SJSA1 (cell line): Measurements from ENCODE around the gene OAT. TPM values are rescaled to one million over a fixed set of nuclear protein-coding genes. Genes with fewer than 3 reads are reported as not detected.
"Not testable (repeated sequence)": the region's sequence is repeated elsewhere in the genome, so short reads cannot be mapped to it uniquely, and the experiment has no call there.

Source experiments
- DNase-seq, 2 experiments: peaks; one replicate each; pipeline ENCODE4 v3.0.0-alpha.2; 2015 to 2020; ENCODE audit warnings: low spot score in 2 of 2, low read depth in 1 of 2
- H3K27ac ChIP-seq: fragments of 250-450 bp; sonication (Bioruptor Pico); 2 replicates; pipeline ENCODE4 v1.5.1; 2020; ENCODE audit warnings: mild to moderate bottlenecking, moderate library complexity
- H3K27me3 ChIP-seq: fragments of 250-450 bp; sonication (Bioruptor Pico); replicated peaks from 2 replicates; pipeline ENCODE4 v1.5.1; 2020; ENCODE audit warnings: mild to moderate bottlenecking, moderate library complexity
- H3K36me3 ChIP-seq: fragments of 250-450 bp; sonication (Bioruptor Pico); 2 replicates; pipeline ENCODE4 v1.5.1; 2020; ENCODE audit warnings: mild to moderate bottlenecking
- H3K4me1 ChIP-seq: fragments of 250-450 bp; sonication (Bioruptor Pico); replicated peaks from 2 replicates; pipeline ENCODE4 v1.6.1; 2021; ENCODE audit warnings: mild to moderate bottlenecking
- H3K4me3 ChIP-seq: fragments of 250-450 bp; sonication (Bioruptor Pico); 2 replicates; pipeline ENCODE4 v1.5.1; 2020; ENCODE audit warnings: mild to moderate bottlenecking
- H3K9me3 ChIP-seq: fragments of 250-450 bp; sonication (Bioruptor Pico); replicated peaks from 2 replicates; pipeline ENCODE4 v1.5.1; 2020; ENCODE audit warnings: mild to moderate bottlenecking
- total RNA-seq: library from RNA; depleted of rRNA; stranded (reverse); fragments of >200 nt; shearing (Covaris generic); gene quantifications from 2 replicates; pipeline ENCODE4 v1.2.3, GENCODE V29; 2014

Gene OAT
- total RNA-seq, 1 experiment from 2014 or later = 112 TPM

DNA sequence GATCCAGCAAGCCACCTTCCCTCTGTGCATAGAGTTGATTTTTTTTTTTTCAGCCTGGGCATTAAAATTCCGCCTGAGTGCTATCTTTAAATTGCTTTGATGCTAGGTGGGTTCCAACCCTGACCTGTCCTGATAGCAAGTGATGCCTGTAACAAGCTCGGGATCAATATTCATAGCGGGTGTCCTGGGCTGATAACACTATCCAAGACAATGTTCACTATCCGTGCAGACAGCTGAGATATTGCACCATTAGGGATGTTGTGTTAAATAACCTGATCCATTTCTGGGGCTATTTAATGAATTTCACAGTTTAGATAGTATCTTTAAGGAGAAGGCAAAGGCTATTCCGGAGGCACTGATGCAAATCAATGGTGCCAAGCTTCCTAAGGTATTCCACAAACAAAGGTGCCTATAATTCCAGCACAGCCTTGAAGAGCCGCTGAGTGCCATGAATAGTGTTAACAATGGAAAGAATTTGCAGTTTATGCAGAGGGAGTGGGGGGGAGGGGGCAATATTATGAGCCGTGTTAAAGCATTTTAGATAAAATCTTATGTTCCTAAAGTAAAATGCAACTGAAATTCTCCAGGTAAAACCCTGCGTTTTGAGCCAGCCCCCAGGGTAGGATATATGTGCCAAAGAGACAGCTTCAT is 35.4 kb upstream of the OAT start:
- DNase-seq = no peak
- no peaks in the 10 kb centered on the region; the same call in 1 of the 2 replicates for H3K9me3 ChIP-seq
- no peak overlapping the region for H3K27ac ChIP-seq
- peaks cover 71% of the 10 kb centered on the region for H3K27me3 ChIP-seq
- no peaks in the 10 kb centered on the region for H3K36me3 ChIP-seq
- no peaks in the 10 kb centered on the region for H3K4me1 ChIP-seq
- no peak overlapping the region for H3K4me3 ChIP-seq

DNA sequence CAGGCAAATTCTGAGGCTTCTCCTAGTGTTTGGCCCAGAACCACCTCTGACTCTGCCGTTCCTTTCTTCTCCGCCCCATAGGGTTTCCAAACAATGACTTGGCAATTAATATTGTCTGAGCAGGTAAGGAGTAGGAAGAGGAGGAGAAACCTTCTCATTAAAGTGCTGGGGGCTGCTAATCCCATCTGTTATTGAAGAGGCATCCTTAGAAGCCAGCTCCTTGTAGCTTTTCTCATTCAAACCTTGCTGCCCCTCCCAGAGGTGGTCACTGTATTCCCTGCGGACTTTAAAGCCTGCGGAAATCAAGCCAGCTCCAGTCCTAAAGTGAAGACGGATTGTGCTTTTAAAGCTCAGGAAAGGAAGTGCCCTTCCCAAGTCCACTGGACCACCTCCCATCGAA is 32.6 kb upstream of the OAT start:
- H3K4me3 ChIP-seq = no peak overlapping the region
- H3K27me3 ChIP-seq = peaks cover 88% of the 10 kb centered on the region
- no peaks in the 10 kb centered on the region for H3K36me3 ChIP-seq
- H3K9me3 ChIP-seq = no peaks in the 10 kb centered on the region; the same call in 1 of the 2 replicates
- H3K4me1 ChIP-seq = no peaks in the 10 kb centered on the region
- no peak overlapping the region for H3K27ac ChIP-seq
- no peak for DNase-seq

DNA sequence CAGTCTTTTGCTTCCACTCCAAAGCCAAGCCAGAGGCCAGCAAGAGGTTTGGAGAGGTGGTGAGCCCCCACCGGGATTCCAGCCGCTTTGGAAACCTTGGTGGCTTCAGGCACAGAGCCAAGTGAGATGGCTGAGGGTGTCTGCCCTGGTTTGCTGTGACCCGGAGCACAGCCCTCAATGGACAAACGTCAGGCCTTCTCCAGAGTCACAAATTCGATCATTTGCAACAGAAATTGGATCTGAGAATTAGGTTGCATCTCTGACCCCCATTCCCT is 32.0 kb upstream of the OAT start:
- Histone ChIP-seq H3K27me3 (peaks cover 90% of the 10 kb centered on the region), H3K4me3 (no peak overlapping the region), H3K9me3 (no peaks in the 10 kb centered on the region; the same call in 1 of the 2 replicates), H3K27ac (no peak overlapping the region), H3K4me1 (no peaks in the 10 kb centered on the region), H3K36me3 (no peaks in the 10 kb centered on the region)
- DNase-seq = no peak

- no peak for DNase-seq
- H3K4me1 ChIP-seq = no peaks in the 10 kb centered on the region
- no peaks in the 10 kb centered on the region; the same call in 1 of the 2 replicates for H3K9me3 ChIP-seq
- no peak within 1 kb of the TSS for H3K4me3 ChIP-seq
- H3K27me3 ChIP-seq = peaks cover 87% of the 10 kb centered on the region
- H3K27ac ChIP-seq = no peak within 1 kb of the TSS
- H3K36me3 ChIP-seq = no peaks in the 10 kb centered on the region
Measured at GRCh38 chr10:124450012-124450782, 31.5 kb upstream of the OAT start, which contains the start of gene NKX1-2. TSS of gene NKX1-2 (minus strand) at chr10:124450035. CDS start at chr10:124449943, 92 bp downstream.

DNA sequence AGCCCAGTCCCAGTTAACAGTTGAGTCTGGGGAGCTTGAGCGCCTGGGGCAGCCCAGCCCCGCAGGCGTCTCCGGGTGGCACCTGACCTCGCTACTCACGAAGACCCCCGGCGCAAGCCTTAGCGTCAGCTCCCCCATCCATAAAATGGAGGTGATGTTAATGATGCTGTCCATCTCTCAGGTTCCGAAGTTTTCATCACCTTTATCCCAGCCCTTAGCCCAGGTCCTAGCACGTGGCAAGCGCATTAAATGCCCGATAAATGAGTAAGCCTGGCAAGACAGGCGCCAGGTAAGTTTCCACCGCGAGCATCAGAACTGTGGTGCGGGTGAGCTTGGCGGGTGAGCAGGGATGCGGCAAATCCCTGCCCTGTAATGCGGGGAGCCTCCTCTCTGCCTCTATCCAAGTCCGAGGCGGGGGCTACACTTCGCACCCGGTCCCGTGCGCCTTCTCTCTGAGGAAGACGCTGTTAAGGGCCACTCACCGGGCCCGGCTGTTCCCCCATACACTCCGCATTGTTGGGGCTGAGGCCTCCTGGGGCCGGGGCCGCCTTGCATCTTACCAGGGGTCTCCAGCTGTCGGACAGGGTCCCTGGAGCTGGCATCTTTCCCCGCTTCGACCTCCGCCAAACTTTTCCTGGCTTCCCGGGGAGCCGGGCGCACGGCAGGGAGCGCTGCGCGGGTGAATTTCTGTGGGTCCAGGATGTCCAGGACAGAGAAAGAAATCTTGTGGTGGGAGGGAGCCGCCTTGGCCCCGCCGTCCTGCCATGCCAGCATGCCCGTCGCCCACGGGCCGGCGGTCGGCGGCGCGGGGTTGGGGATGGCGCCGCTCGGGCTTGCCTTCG is 30.7 kb upstream of the OAT start:
- Histone ChIP-seq H3K27me3 (peaks cover 88% of the 10 kb centered on the region), H3K27ac (no peak overlapping the region), H3K36me3 (no peaks in the 10 kb centered on the region), H3K4me1 (no peaks in the 10 kb centered on the region), H3K4me3 (no peak overlapping the region), H3K9me3 (no peaks in the 10 kb centered on the region; the same call in 1 of the 2 replicates)
- no peak for DNase-seq

GRCh38 chr10:124448696-124449169 is 30.0 kb upstream of the OAT start:
- Histone ChIP-seq H3K27me3 (peaks cover 86% of the 10 kb centered on the region), H3K4me3 (no peak overlapping the region), H3K36me3 (no peaks in the 10 kb centered on the region), H3K4me1 (no peaks in the 10 kb centered on the region), H3K9me3 (no peaks in the 10 kb centered on the region; the same call in 1 of the 2 replicates), H3K27ac (no peak overlapping the region)
- DNase-seq = no peak

DNA sequence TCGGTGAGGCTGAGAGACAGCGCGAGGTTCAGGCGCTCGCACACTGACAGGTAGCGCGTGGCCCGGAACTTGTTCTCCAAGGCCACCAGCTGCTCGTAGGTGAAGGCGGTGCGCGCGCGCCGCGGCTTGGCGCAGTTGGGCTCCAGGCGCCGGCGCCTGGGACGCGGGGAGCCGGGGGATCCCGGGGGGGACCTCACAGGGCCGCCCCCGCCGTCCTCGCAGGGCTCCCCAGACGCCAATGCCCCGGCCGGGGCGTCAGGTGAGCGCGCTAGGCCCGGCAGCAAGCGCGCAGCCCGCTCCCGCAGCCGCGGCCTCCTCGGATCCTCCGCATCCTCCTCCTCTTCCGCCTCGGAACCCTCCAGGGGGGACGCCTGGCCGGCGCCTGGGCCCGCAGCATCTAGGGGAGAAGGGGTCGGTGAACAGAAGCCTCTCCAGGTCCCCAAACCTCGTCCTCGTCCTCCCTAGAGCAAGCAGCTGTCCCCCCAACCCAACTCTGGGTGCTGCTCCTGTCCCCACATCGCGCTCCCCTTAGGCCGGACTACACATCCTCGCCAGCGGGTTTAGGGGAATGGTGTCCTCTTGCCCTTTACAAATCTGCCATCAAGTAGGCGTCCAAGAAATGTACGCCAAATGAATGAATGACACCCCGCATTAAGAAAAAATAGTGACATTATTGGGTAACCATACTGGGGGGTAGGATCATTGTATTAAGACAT is 29.2 kb upstream of the OAT start:
- Histone ChIP-seq H3K27me3 (peaks cover 79% of the 10 kb centered on the region), H3K36me3 (no peaks in the 10 kb centered on the region), H3K27ac (no peak overlapping the region), H3K4me3 (no peak overlapping the region), H3K9me3 (no peaks in the 10 kb centered on the region; the same call in 1 of the 2 replicates), H3K4me1 (no peaks in the 10 kb centered on the region)
- DNase-seq = no peak

- Histone ChIP-seq H3K4me1 (no peaks in the 10 kb centered on the region), H3K27me3 (peaks cover 73% of the 10 kb centered on the region), H3K4me3 (no peak overlapping the region), H3K9me3 (no peaks in the 10 kb centered on the region; the same call in 1 of the 2 replicates), H3K27ac (no peak overlapping the region), H3K36me3 (no peaks in the 10 kb centered on the region)
- DNase-seq = no peak
Measured at GRCh38 chr10:124446830-124447750, 28.4 kb upstream of the OAT start.

- not testable (repeated sequence) for DNase-seq, H3K9me3 ChIP-seq, H3K4me1 ChIP-seq, H3K27ac ChIP-seq, H3K36me3 ChIP-seq, H3K4me3 ChIP-seq
- peaks cover 24% of the 10 kb centered on the region for H3K27me3 ChIP-seq
Measured at GRCh38 chr10:124441694-124442093, 23.0 kb upstream of the OAT start.

GRCh38 chr10:124436191-124436638 is 17.5 kb upstream of the OAT start:
- Histone ChIP-seq H3K4me1 (peaks cover 18% of the 10 kb centered on the region), H3K4me3 (no peak overlapping the region), H3K36me3 (no peaks in the 10 kb centered on the region), H3K27ac (no peak overlapping the region), H3K27me3 (peaks cover 4% of the 10 kb centered on the region; the same call in 1 of the 2 replicates), H3K9me3 (no peaks in the 10 kb centered on the region)
- DNase-seq = peak; percentile 59 to 75

DNA sequence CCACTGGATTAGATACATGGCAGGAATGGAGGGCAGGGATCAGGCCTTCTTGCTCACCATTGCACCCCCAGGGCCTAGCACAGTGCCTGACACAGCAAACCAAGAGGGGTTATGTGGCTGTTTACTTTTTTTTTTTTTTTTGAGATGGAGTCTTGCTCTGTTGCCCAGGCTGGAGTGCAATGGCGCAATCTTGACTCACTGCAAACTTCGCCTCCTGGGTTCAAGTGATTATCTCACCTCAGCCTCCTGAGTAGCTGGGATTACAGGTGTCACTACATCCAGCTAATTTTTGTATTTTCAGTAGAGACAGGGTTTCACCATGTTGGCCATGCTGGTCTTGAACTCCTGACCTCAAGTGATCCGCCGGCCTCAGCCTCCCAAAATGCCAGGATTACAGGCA is 17.0 kb upstream of the OAT start:
- DNase-seq, H3K36me3 ChIP-seq, H3K27me3 ChIP-seq, H3K9me3 ChIP-seq, H3K4me3 ChIP-seq, H3K27ac ChIP-seq: not testable (repeated sequence)
- peaks cover 18% of the 10 kb centered on the region for H3K4me1 ChIP-seq

DNA sequence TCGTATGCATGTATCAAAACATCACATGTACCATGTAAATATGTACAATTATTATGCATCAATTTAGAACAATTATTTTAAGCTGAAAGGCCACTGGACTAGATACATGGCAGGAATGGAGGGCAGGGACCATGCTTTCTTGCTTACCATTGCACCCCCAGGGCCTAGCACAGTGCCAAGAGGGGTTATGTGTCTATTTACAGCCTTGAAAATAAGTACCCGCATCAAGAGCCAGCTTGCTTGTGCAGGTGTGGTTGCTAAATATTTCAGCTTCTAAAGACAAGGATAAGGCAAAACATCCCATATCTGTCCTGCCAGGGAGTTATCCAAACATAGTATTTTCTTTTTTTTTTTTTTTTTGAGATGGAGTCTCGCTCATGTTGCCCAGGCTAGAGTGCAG is 14.7 kb upstream of the OAT start:
- H3K9me3 ChIP-seq = no peaks in the 10 kb centered on the region
- no peak overlapping the region for H3K4me3 ChIP-seq
- H3K27ac ChIP-seq = no peak overlapping the region
- peaks cover 6% of the 10 kb centered on the region; the same call in 1 of the 2 replicates for H3K27me3 ChIP-seq
- no peaks in the 10 kb centered on the region for H3K36me3 ChIP-seq
- DNase-seq = no peak
- peaks cover 18% of the 10 kb centered on the region for H3K4me1 ChIP-seq
